IPS-20b (cell line): ENCODE results near the gene PLA2G6.
"Not testable (repeated sequence)": the region's sequence is repeated elsewhere in the genome, so short reads cannot be mapped to it uniquely, and the experiment has no call there.

Experiments
- H3K27ac ChIP-seq: one replicate; pipeline ENCODE4 v1.5.1; 2013; ENCODE audit warnings: low read length
- H3K27me3 ChIP-seq: 2 replicates; pipeline ENCODE4 v1.6.1; 2013; ENCODE audit warnings: mild to moderate bottlenecking, low read length, inconsistent platforms; ENCODE audit not compliant: insufficient read depth
- H3K36me3 ChIP-seq: 2 replicates; pipeline ENCODE4 v1.6.1; 2013; ENCODE audit warnings: low read depth, mild to moderate bottlenecking, inconsistent platforms, low read length, moderate library complexity; ENCODE audit not compliant: insufficient read depth
- H3K4me1 ChIP-seq: 2 replicates; pipeline ENCODE4 v1.6.1; 2013; ENCODE audit warnings: mild to moderate bottlenecking, control low read depth, inconsistent platforms, low read length, moderate library complexity; ENCODE audit not compliant: insufficient read depth
- H3K4me3 ChIP-seq: 2 replicates; pipeline ENCODE4 v1.5.1; 2013; ENCODE audit warnings: mild to moderate bottlenecking, low read length, inconsistent platforms
- H3K9ac ChIP-seq: 2 replicates; pipeline ENCODE4 v1.6.1; 2013; ENCODE audit warnings: low read depth, mild to moderate bottlenecking, inconsistent platforms, low read length, moderate library complexity
- H3K9me3 ChIP-seq: 2 replicates; pipeline ENCODE4 v1.6.1; 2013; ENCODE audit warnings: mild to moderate bottlenecking, low read depth, low read length, inconsistent platforms; ENCODE audit not compliant: insufficient read depth

The PLA2G6 gene

DNA sequence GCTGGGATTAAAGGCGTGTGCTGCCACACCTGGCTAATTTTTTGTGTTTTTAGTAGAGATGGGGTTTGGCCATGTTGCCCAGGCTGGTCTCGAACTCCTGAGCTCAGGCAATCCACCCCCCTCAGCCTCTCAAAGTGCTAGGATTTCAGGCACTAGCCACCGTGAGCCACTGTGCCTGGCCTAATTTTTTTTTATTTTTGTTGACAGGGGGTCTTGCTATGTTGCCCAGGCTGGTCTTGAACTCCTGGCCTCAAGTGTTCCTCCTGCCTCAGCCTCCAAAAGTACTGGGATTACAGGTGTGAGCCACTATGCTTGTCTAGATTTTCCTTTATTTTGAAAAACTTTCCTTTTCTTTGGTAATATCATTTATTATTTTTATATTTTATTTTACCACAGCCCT is 35.5 kb downstream of the PLA2G6 start:
- not testable (repeated sequence) for H3K9me3 ChIP-seq, H3K9ac ChIP-seq, H3K4me3 ChIP-seq, H3K27me3 ChIP-seq, H3K27ac ChIP-seq, H3K36me3 ChIP-seq, H3K4me1 ChIP-seq

DNA sequence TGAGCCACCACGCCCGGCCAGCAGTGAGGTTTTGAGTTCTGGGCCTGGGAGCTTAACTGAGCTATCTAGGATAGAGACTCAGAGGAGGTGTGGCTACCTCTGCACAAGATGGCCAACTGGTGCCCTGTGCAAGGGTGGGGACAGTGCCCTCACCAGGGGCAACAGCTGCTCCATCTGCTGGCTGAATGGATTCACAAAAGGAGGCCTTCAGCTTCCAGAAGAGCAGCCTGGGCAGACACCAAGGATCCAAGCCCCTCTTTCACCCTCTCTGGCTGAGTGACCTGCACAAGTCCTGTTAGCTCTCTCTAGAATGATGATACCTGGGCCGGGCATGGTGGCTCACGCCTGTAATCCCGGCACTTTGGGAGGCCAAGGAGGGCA is 37.6 kb downstream of the PLA2G6 start:
- H3K9me3 ChIP-seq = no peaks in the 10 kb centered on the region
- H3K4me3 ChIP-seq = no peak overlapping the region
- no peaks in the 10 kb centered on the region for H3K27me3 ChIP-seq
- H3K9ac ChIP-seq = no peak overlapping the region
- 0 out of 2 replicates have a peak, but pooled peaks cover 2% of the 10 kb centered on the region for H3K4me1 ChIP-seq
- H3K36me3 ChIP-seq = no peaks in the 10 kb centered on the region
- H3K27ac ChIP-seq = no peak overlapping the region

DNA sequence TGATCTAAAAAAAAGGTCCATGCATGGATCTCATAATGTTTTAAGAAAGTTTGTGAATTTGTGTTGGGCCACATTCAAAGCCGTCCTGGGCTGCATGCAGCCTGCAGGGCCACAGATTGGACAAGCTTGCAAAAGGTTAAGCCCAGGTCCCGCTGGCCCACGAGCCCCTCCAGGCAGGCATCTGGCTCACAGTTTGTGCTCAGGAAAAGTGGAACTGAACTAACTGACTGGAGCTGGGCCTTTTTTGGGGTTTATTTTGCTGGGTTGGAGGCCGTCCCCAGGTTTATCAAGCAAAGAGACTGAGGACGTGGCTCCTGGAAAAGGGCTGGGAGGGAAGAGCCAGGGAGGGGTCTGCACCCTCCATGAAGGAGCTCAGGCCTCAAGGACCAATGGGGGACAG is 39.0 kb downstream of the PLA2G6 start:
- Histone ChIP-seq H3K4me1 (no peaks in the 10 kb centered on the region), H3K4me3 (no peak overlapping the region), H3K9me3 (no peaks in the 10 kb centered on the region), H3K27ac (no peak overlapping the region), H3K36me3 (no peaks in the 10 kb centered on the region), H3K9ac (no peak overlapping the region), H3K27me3 (no peaks in the 10 kb centered on the region)

DNA sequence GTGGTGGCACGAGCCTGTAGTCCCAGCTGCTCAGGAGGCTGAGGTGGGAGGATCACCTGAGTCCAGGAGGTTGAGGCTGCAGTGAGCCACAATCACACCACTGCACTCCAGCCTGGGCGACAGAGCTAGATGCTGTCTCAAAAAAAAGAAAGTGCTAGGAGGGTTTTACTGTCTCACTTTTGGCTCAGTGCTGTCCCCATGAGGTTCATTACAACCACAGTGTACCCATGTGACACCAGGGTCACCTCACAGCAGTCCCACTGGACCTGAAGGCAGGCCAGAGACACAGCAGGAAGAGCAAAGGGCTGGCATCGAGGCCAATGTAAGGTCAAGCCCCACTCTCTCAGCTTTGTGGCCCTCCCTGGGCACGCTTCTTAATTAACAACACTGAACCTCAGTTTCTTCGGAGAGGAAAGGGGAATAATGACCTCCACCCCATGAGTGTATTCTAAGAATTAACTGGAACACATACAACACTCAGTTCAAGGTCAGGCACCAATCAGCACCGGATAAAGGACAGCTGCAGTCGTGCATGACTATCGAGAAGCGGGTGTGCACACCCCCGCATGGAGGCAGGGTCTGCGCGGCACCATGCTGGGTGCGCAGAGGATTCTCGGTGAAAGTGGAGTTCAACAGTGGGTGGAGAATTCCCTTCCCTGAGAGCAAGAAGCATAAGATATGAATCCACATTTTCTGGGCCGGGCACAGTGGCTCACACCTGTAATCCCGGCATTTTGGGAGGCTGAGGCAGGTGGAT is 40.2 kb downstream of the PLA2G6 start:
- Histone ChIP-seq H3K4me3 (no peak overlapping the region), H3K36me3 (no peaks in the 10 kb centered on the region), H3K9ac (no peak overlapping the region), H3K27me3 (no peaks in the 10 kb centered on the region), H3K4me1 (no peaks in the 10 kb centered on the region), H3K9me3 (no peaks in the 10 kb centered on the region), H3K27ac (no peak overlapping the region)

DNA sequence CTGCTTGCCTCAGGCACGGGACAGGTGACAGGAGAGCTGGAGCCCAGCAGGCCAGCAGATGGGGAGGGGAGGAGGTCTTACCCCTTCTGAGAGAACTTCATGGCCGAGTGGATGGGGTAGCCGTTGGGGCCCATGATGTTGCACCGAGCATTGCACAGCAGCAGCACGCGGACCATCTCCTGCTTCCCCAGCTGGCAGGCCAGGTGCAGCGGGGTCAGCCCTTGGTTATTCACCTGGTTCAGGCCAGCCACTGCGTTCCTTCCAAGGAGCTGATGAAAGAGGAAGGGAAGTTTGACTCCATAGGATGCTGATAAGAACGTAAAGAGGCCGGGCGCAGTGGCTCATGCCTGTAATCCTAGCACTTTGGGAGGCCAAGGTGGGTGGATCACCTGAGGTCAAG is 41.7 kb downstream of the PLA2G6 start:
- Histone ChIP-seq H3K9ac (no peak overlapping the region), H3K27ac (no peak overlapping the region), H3K4me1 (no peaks in the 10 kb centered on the region), H3K27me3 (no peaks in the 10 kb centered on the region), H3K4me3 (no peak overlapping the region), H3K9me3 (no peaks in the 10 kb centered on the region), H3K36me3 (no peaks in the 10 kb centered on the region)

DNA sequence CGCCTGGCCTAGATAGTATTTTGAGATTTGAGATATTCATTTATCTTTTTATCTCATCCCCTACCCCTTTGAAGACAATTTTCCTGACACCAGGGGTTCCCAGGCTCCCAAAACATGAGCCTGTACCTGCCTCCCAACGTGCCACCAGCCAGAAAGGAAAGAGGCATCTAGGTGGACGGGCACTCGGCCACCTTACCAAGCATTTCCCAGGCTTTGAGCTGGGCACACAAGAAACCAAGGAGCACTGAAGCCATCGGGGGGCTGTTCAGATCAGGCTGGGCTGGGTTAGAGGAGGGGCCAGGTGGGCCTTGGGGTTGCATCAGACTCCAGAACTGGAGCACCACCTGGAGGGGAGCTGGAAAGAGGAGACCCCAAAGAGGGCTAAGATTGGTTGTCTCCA is 42.7 kb downstream of the PLA2G6 start:
- Histone ChIP-seq H3K9ac (no peak overlapping the region), H3K36me3 (no peaks in the 10 kb centered on the region)

DNA sequence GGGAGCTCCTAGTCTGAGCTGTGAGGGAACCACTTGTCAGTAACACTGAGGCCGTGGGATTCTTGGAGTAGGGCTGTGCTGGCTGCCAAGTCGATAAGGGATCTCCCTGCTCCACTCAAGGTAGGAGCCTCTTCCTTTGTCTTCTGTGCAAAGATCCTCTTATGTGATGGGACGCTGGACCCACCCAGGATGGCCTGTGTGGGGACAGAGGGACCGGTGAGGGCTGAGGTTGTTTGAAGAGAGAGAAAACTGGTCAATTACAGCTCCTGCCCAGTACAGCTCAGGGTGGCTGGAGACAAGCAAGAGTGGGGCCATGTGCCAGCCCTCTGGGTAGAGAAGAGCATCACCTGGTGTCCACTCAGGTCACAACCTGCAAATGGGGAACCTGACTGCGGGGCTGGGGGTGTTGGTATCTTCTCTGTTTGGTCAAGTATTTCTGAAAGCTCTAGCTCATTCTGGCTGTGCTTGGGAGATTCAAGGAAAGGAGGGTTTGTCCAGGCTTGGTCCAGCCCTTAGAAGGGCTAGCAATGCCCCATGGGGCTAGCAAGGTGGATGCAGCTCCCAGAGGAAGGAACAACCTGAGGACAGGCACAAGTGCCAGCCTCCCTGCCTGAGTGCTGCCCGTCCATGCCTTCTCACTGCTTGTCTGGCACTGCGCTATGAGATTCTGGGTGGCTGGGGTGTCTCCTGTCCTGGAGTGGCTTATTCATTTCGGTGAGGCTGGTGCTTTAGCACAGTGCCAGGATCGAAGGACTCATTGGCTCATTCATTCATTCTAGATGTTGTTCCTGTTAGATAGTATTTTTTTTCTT is 43.5 kb downstream of the PLA2G6 start:
- Histone ChIP-seq H3K4me3 (no peak overlapping the region), H3K27me3 (no peaks in the 10 kb centered on the region)

More for the DNA sequence above, 42.7 kb downstream of the PLA2G6 start:
- no peak overlapping the region for H3K4me3 ChIP-seq
- H3K4me1 ChIP-seq = no peaks in the 10 kb centered on the region
- H3K9me3 ChIP-seq = no peaks in the 10 kb centered on the region
- H3K27me3 ChIP-seq = no peaks in the 10 kb centered on the region
- H3K27ac ChIP-seq = no peak overlapping the region

DNA sequence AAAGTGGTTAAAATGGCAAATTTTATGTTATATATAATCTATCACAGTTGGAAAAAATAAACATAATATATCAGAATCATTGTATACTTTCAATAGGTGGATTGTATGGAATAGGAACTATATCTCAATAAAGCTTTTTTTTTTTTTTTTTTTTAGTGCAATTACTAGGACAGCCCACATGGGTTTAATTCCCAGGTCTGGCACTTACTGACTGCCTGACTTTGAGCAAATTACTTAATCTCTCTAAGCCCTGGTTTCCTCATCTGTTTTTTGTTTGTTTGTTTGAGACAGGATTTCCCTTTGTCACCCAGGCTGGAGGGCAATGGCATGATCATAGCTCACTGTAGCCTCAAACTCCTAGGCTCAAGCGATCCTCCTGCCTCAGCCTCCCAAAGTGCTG is 45.0 kb downstream of the PLA2G6 start:
- H3K4me1 ChIP-seq = no peaks in the 10 kb centered on the region
- H3K4me3 ChIP-seq = no peak overlapping the region
- no peaks in the 10 kb centered on the region for H3K9me3 ChIP-seq
- no peaks in the 10 kb centered on the region for H3K36me3 ChIP-seq
- H3K27me3 ChIP-seq = no peaks in the 10 kb centered on the region
- H3K27ac ChIP-seq = no peak overlapping the region
- H3K9ac ChIP-seq = no peak overlapping the region

More for the DNA sequence above, 43.5 kb downstream of the PLA2G6 start:
- Histone ChIP-seq H3K9me3 (no peaks in the 10 kb centered on the region), H3K27ac (no peak overlapping the region), H3K9ac (no peak overlapping the region), H3K4me1 (no peaks in the 10 kb centered on the region), H3K36me3 (no peaks in the 10 kb centered on the region)

DNA sequence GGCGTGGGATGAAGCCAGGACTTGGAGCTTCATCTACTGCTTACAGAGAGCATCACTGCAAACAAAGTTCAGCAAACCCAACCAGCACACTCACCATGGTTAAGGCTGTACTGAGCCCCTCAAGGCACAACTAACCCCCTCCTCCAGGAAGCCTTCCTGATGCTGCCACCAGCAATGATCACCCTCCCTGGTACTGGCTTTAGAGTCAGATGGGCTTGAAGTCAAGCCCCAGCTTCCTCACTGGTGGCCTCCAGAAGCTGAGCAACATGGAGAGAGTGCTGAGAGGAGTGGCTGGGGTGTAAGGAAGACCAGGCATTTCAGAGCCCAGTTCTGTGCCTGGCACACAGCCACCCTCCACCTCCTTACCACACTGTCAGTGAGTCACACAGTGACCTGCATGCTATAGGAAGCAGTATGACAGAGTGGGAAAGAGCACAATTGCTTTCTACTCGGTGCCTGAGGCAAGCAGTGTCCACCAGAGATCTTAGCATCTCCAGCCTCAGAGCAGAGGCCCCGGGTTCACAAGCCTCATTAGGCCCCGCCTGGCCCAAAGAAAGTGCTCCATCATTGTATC is 46.4 kb downstream of the PLA2G6 start:
- H3K9ac ChIP-seq = no peak overlapping the region

DNA sequence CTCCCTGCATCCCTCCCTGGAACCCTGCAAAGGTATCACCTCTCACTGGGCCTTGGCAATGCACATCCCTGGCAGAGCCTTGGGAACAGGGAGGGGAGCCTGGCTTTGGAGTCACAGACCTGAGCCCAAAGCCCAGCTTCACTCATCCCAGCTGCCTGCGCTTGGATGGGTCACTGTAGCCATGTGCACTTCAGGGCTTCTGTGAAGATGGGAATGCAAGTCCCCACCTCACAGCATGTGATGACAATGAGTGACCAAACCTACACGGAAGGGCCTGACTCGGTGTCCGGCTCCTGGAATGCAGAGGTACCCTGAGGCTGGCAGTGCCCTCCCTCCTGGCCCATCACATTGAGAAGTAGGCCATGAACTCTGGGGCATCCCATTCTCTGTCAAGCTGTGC is 48.3 kb downstream of the PLA2G6 start:
- Histone ChIP-seq H3K4me1 (no peaks in the 10 kb centered on the region), H3K36me3 (no peaks in the 10 kb centered on the region), H3K27ac (no peak overlapping the region), H3K4me3 (no peak overlapping the region), H3K27me3 (no peaks in the 10 kb centered on the region), H3K9me3 (no peaks in the 10 kb centered on the region), H3K9ac (no peak overlapping the region)

More for the DNA sequence above, 46.4 kb downstream of the PLA2G6 start:
- Histone ChIP-seq H3K4me3 (no peak overlapping the region), H3K27me3 (no peaks in the 10 kb centered on the region), H3K9me3 (no peaks in the 10 kb centered on the region), H3K36me3 (no peaks in the 10 kb centered on the region), H3K4me1 (no peaks in the 10 kb centered on the region), H3K27ac (no peak overlapping the region)

DNA sequence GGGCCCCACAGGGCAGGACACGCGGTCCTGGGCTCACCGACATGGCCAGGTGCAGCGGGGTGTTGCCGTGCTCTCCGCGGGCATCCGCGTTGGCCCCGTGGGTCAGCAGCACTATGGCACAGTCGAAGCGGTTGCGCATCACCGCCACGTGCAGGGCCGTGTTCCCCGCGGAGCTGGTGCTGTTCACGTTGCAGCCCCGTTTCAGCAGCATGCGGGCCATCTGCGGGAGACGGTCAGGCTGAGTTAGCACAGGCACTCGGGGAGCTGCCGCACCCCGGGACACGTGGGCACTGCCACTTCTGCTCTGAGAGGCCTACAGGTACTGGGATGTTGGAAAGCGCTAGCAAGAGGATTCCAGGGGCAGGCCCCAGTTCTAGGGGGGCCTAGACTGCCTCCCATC is 48.8 kb downstream of the PLA2G6 start:
- no peak overlapping the region for H3K9ac ChIP-seq
- no peak overlapping the region for H3K27ac ChIP-seq
- no peak overlapping the region for H3K4me3 ChIP-seq
- H3K9me3 ChIP-seq = no peaks in the 10 kb centered on the region
- H3K27me3 ChIP-seq = no peaks in the 10 kb centered on the region
- no peaks in the 10 kb centered on the region for H3K36me3 ChIP-seq
- H3K4me1 ChIP-seq = no peaks in the 10 kb centered on the region

DNA sequence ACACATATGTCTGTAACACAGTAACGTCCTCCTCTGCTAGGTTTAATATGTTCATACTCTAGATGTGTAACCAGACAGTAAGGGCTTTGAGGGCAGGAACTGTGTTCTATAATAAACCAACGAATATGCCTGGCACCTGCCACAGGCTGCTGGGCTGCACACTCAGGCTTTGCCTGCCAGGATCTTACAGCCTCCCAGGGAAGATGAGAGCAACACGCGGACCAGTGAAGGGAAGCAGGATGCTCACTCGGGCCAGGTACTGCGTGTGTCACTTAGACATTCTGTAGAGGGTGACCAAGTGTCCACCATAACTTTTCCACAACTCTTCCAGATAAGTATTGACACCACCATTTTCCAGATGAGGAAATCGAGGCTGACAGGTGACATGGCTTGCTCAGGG is 49.5 kb downstream of the PLA2G6 start:
- Histone ChIP-seq H3K27me3 (no peaks in the 10 kb centered on the region), H3K9ac (no peak overlapping the region), H3K36me3 (no peaks in the 10 kb centered on the region), H3K4me3 (no peak overlapping the region), H3K9me3 (no peaks in the 10 kb centered on the region), H3K27ac (no peak overlapping the region), H3K4me1 (no peaks in the 10 kb centered on the region)
